Endothelial cell of umbilical vein (primary cell): Measurements from ENCODE around the gene XYLB. TPM values are rescaled to one million over a fixed set of nuclear protein-coding genes. Genes with fewer than 3 reads are reported as not detected.

Experiments
- BruUV-seq: library from RNA; stranded (reverse); fragments of 400-500 nt; replicated peaks from 2 replicates; lab custom pipeline; 2021; lab: Mats Ljungman, UMichigan
- CTCF ChIA-PET: fragments of 300-600, 350-600 bp; sonication (Branson Sonifier 250); formaldehyde crosslinking; loops from one replicate; lab custom pipeline; 2021; ENCODE audit warnings: antibody characterized with exemption, inconsistent platforms; lab: Charles Lee
- POLR2A ChIA-PET: fragments of 300-600, 350-600 bp; sonication (Branson Sonifier 250); formaldehyde crosslinking; loops from one replicate; lab custom pipeline; 2021; ENCODE audit warnings: antibody characterized with exemption, inconsistent platforms; lab: Charles Lee
- DNase-seq: peaks from one replicate; pipeline ENCODE4 v3.0.0-alpha.2; 2011; ENCODE audit warnings: low read depth, low spot score
- FAIRE-seq: peaks from 2 replicates; lab custom pipeline; 2011; peaks lifted over from hg19 to GRCh38; lab: Jason Lieb, UNC
- H2AFZ ChIP-seq: 2 replicates; pipeline ENCODE4 v1.6.0; 2012; ENCODE audit warnings: low read depth, low read length, control low read depth, inconsistent platforms
- H3K27ac ChIP-seq: 2 replicates; pipeline ENCODE4 v1.5.1; 2011; ENCODE audit warnings: low read depth, mild to moderate bottlenecking, control low read depth, low read length, moderate library complexity; ENCODE audit not compliant: insufficient read depth
- H3K27me3 ChIP-seq, 2 experiments: 2 replicates each; pipeline versions ENCODE4 v1.6.0 to v1.6.1; 2011; ENCODE audit warnings: low read length in 2 of 2, mixed read lengths in 1 of 2; ENCODE audit not compliant: control insufficient read depth in 2 of 2, insufficient read depth in 2 of 2
- H3K36me3 ChIP-seq, 2 experiments: 2 replicates in 1 of 2; 3 replicates in 1 of 2; pipeline ENCODE4 v1.5.1; 2011; ENCODE audit warnings: low read length in 2 of 2, mild to moderate bottlenecking in 1 of 2, moderate library complexity in 1 of 2; ENCODE audit not compliant: control insufficient read depth in 2 of 2, insufficient read depth in 2 of 2; ENCODE audit errors: extremely low read depth in 1 of 2
- H3K4me1 ChIP-seq: 3 replicates; pipeline ENCODE4 v1.5.1; 2011; ENCODE audit warnings: mild to moderate bottlenecking, low read length; ENCODE audit not compliant: control insufficient read depth, insufficient read depth; ENCODE audit errors: extremely low read depth
- H3K4me2 ChIP-seq: 2 replicates; pipeline ENCODE4 v1.6.1; 2011; ENCODE audit warnings: low read length, control low read depth, mixed read lengths; ENCODE audit not compliant: insufficient read depth
- H3K4me3 ChIP-seq, 3 experiments: fragments of 200-600 bp in 1 of 3; sonication (generic), shearing (Covaris generic) in 1 of 3; replicated peaks in 1 of 3; 2 replicates each; pipeline ENCODE4 v1.5.1; 2011 to 2016; ENCODE audit warnings: control low read depth in 3 of 3, low read length in 3 of 3, mild to moderate bottlenecking in 2 of 3, inconsistent platforms in 1 of 3, low read depth in 1 of 3, moderate library complexity in 1 of 3; ENCODE audit not compliant: insufficient read depth in 1 of 3
- H3K79me2 ChIP-seq: 2 replicates; pipeline ENCODE4 v1.6.0; 2012; ENCODE audit warnings: low read length, inconsistent platforms; ENCODE audit not compliant: control insufficient read depth, insufficient read depth
- H3K9ac ChIP-seq: replicated peaks from 2 replicates; pipeline ENCODE3; 2011; ENCODE audit warnings: low read length, control low read depth; ENCODE audit not compliant: insufficient read depth; ENCODE audit errors: extremely low read depth
- H3K9me1 ChIP-seq: replicated peaks from 3 replicates; pipeline ENCODE4 v1.6.0; 2011; ENCODE audit warnings: mild to moderate bottlenecking, low read length; ENCODE audit not compliant: control insufficient read depth, insufficient read depth; ENCODE audit errors: extremely low read depth
- H3K9me3 ChIP-seq: replicated peaks from 2 replicates; pipeline ENCODE4 v1.5.1; 2012; ENCODE audit warnings: low read length, inconsistent platforms; ENCODE audit not compliant: control insufficient read depth, insufficient read depth
- H4K20me1 ChIP-seq: replicated peaks from 2 replicates; pipeline ENCODE3; 2011; ENCODE audit warnings: mild to moderate bottlenecking, low read length; ENCODE audit not compliant: control insufficient read depth, insufficient read depth; ENCODE audit errors: extremely low read depth
- CTCF ChIP-seq, 2 donors: IDR thresholded peaks; 1 replicate in 1 of 2; 2 replicates in 1 of 2; pipeline ENCODE4 v1.5.1; 2011; ENCODE audit warnings: low read length in 2 of 2, mild to moderate bottlenecking in 2 of 2, moderate library complexity in 2 of 2, control low read depth in 1 of 2, inconsistent platforms in 1 of 2, low read depth in 1 of 2; ENCODE audit not compliant: insufficient read depth in 1 of 2; ENCODE audit errors: extremely low read depth in 1 of 2
- EZH2 ChIP-seq: IDR thresholded peaks from 2 replicates; pipeline ENCODE4 v1.6.1; 2012; ENCODE audit warnings: borderline replicate concordance, low read depth, mild to moderate bottlenecking, moderate library complexity, low read length, inconsistent platforms; ENCODE audit not compliant: severe bottlenecking
- FOS ChIP-seq: IDR thresholded peaks from 2 replicates; pipeline ENCODE4 v1.6.1; 2011; ENCODE audit warnings: mild to moderate bottlenecking, low read length, moderate library complexity, borderline replicate concordance; ENCODE audit not compliant: insufficient read depth
- GATA2 ChIP-seq: IDR thresholded peaks from 2 replicates; pipeline ENCODE4 v1.7.0; 2011; ENCODE audit warnings: low read depth, mild to moderate bottlenecking, moderate library complexity, mixed read lengths, low read length; ENCODE audit not compliant: insufficient read length, insufficient read depth
- JUN ChIP-seq: IDR thresholded peaks from 2 replicates; pipeline ENCODE4 v1.6.1; 2011; ENCODE audit warnings: borderline replicate concordance, low read depth; ENCODE audit not compliant: insufficient read length, insufficient read depth
- MAX ChIP-seq: IDR thresholded peaks from 2 replicates; pipeline ENCODE4 v1.6.1; 2011; ENCODE audit not compliant: insufficient read depth, insufficient read length
- MYC ChIP-seq: IDR thresholded peaks from one replicate; pipeline ENCODE4 v1.6.1; 2011; ENCODE audit warnings: mild to moderate bottlenecking, low read depth, low read length
- POLR2A ChIP-seq: IDR thresholded peaks from 2 replicates; pipeline ENCODE4 v1.6.1; 2012; ENCODE audit warnings: low read depth, mild to moderate bottlenecking, control low read depth, low read length
- POLR2AphosphoS5 ChIP-seq: IDR thresholded peaks from 2 replicates; pipeline ENCODE4 v1.6.1; 2012; ENCODE audit warnings: low read depth, mild to moderate bottlenecking, control low read depth, low read length, moderate library complexity; ENCODE audit not compliant: insufficient read depth
- dilution Hi-C: fragments of 300-500 bp; cut with MboI; formaldehyde crosslinking; loops from one replicate; pipeline ENCODE4 v1.15.0; 2019; ENCODE audit warnings: low sequenced_read_pairs; ENCODE audit not compliant: extremely low pct_ligation_motif_present
- intact Hi-C: fragments of 100-400 bp; cut with micrococcal nuclease; formaldehyde crosslinking; loops from one replicate; pipeline ENCODE4 v1.10.0; 2022
- polyA plus RNA-seq, 4 experiments: library from polyadenylated mRNA; depleted of rRNA in 3 of 4; stranded (reverse) in 3 of 4; unstranded in 1 of 4; fragments of >200 nt; gene quantifications; 2 replicates each; pipeline versions ENCODE4 v1.2.1 to v1.2.3, GENCODE V29; 2011 to 2012; ENCODE audit warnings: missing spikeins in 1 of 4
- total RNA-seq: library from RNA; stranded (reverse); gene quantifications from 2 replicates; pipeline ENCODE4 v1.2.3, GENCODE V29; 2021

Gene XYLB
- total and polyA plus RNA-seq, 2 donors (not counting 3 experiments of a cell fraction or from before 2014, with no cell fraction given) = 3.7 to 4.3 TPM

- Histone ChIP-seq H3K27me3 (no peaks in the 10 kb centered on the region), H2AFZ (peak overlapping the region; percentile 70), H3K9me1 (no peaks in the 10 kb centered on the region), H3K4me2 (peak overlapping the region; percentile 81), H3K9ac (peak overlapping the region; percentile 82), H3K4me3 (peak overlapping the region; percentile 37 to 85 (median 68)), H3K9me3 (no peaks in the 10 kb centered on the region), H3K4me1 (no peaks in the 10 kb centered on the region), H4K20me1 (peaks cover 2% of the 10 kb centered on the region), H3K27ac (peak overlapping the region; percentile 45), H3K79me2 (peaks cover 5% of the 10 kb centered on the region), H3K36me3 (no peaks in the 10 kb centered on the region)
- FAIRE-seq (no peak), DNase-seq (peak; percentile 36)
- TF ChIP-seq FOS = no peak
- ChIA-PET POLR2A (no interaction called here), CTCF (interaction anchor here (0.8 to 2.2 kb wide), 5 partner anchors 25 to 317 kb away, joined by 3 to 16 read pairs (median 4); partner anchors contain the start of genes ACAA1, EXOG and XYLB)
- intact Hi-C loops = no loop called here
- BruUV-seq = no TSS peak
- dilution Hi-C loops = no loop called here
These were observed 107.7 kb downstream of the XYLB start for GRCh38 chr3:38454178-38454883.

GRCh38 chr3:38454884-38455638 is 108.5 kb downstream of the XYLB start:
- CTCF ChIA-PET = interaction anchor here (1.2 to 2.2 kb wide), 2 partner anchors 41 to 108 kb away, joined by 4 to 16 read pairs; partner anchors contain the start of genes EXOG and XYLB
- H3K4me1 ChIP-seq = no peaks in the 10 kb centered on the region
- TF ChIP-seq GATA2 (no peak), MYC (no peak), POLR2A (no peak), MAX (peak; percentile 53), POLR2AphosphoS5 (peak; percentile 21), CTCF (IDR thresholded peaks at IDR 0.05; ENCODE audit: extremely low read depth in 1 of 2, insufficient read depth in 1 of 2, low read depth in 1 of 2, low read length in 2 of 2) (no peak), EZH2 (no peak), JUN (no peak), FOS (no peak)
- no peaks in the 10 kb centered on the region for H3K9me3 ChIP-seq
- no peak overlapping the region for H3K27ac ChIP-seq
- peak overlapping the region; percentile 36 to 85 (median 68) for H3K4me3 ChIP-seq
- H3K9me1 ChIP-seq = no peaks in the 10 kb centered on the region
- H3K79me2 ChIP-seq = peaks cover 5% of the 10 kb centered on the region
- H3K4me2 ChIP-seq = peak overlapping the region; percentile 81
- H2AFZ ChIP-seq = peak overlapping the region; percentile 65
- POLR2A ChIA-PET = no interaction called here
- no TSS peak for BruUV-seq
- DNase-seq = peak; percentile 50
- peaks cover 2% of the 10 kb centered on the region for H4K20me1 ChIP-seq
- no peak overlapping the region for H3K9ac ChIP-seq
- H3K36me3 ChIP-seq = no peaks in the 10 kb centered on the region
- no peaks in the 10 kb centered on the region for H3K27me3 ChIP-seq
- peak; percentile 75 for FAIRE-seq
- intact Hi-C loops (loop anchor here (1.0 kb wide), 3 partner anchors 24 to 318 kb away; partner anchors contain the start of genes ACAA1 and XYLB), dilution Hi-C loops (no loop called here)
